LoVo (cell line): ENCODE measurements around the gene SCN10A.
A peak's percentile ranks its signal among the peaks of the same experiment; 100 is the strongest.

Experiments used
- DNase-seq: peaks from one replicate; pipeline ENCODE4 v3.0.0-alpha.2; 2016; ENCODE audit warnings: low spot score

The SCN10A gene

DNA sequence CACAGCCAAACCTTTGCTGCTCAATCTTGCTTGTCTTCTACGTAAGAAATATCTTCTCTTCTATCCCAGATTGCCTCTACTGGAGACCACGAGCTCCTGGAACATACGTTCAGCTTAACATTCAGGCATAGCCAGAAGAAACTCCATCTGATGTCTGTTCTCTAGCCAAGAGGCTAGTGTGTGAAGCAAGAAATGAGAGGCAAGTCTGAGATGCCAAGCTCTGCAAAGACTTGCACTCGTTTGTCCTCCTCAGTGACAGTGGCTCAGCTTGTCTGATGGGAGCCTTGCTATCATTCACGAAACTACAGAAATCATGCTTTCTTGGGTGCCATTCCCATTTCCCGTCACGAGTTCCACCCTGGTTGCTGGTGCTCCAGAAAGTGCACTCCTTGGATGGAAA lies at the start of gene SCN10A:
Gene SCN10A, minus strand, starts transcription at position 192 of the 400 bp plus-strand sequence. CDS start 22,207 bp downstream, outside the sequence.
- DNase-seq: no peak

DNA sequence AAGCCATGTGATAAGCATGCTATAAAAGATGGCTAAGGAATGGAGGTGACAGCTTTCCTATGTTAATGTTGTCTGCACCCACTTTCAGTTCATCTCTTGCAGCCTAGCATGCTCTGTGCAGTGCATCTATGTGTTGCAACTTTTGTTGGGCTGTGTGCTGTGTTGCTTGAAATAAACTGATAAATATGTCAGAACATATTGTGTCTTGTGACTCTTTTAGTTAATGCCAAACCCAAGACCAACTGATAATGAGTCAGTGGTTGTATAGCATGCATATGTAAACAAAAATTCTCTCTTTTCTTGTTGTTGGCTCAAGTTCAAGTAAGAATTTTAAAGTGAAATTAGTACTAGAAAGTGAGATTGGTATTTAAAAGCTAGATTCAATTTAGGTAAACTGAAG lies 37.0 kb upstream of the SCN10A start:
- no peak for DNase-seq

GRCh38 chr3:38843898-38844297 lies 27.9 kb upstream of the SCN10A start:
- DNase-seq: no peak

DNA sequence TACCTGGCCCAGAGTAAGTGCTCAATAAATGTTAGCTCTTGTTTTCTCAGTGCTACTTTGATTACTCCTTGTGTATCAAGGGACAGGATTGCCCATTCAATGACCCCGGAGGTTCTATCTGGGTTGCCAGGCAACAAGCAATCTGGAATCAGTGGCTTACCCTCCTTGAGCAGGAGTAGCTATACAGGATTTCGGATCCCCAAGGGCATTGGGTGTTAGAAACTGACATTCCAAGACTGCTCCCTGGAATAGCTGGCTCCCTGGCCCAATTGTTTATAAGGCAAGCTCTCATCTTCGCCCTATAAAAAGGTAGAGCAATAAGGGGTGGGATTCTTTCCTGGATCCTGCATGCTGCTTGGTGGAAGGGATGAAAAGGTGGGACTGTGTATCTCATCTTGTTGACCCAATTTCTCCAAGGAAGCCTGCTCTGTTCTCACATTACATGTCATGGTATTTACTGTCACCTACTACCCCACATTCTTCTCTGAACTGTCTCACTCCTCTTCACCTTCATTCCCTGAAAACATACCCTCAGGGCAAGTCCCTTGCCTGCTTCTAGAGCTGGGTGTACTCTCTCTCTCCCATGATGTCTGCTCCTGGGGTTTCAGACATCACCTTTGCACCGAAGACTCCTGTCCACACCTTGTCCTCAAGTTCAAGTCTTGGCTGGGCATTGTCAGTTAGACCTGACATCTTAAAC lies 26.4 kb upstream of the SCN10A start:
- DNase-seq: no peak

DNA sequence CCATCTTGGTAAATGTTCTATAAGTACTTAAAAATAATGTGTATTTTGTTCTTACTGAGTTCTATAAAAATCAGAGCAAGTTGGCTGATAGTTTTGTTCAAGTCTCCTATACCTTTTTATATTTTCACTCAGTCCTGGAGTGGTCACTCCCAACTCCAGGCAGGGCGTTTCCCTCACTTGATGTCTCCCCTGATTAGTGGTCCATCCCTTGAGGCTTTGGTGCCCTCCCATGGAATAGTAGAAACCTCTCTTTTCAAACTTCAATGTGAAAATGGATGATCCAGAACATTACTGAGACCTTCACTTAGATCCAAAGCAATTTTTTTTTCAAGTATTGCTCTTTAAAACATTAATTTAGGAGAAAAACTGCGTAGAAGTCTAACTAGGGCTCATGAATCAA lies 25.0 kb upstream of the SCN10A start:
- no peak for DNase-seq

- DNase-seq: no peak
Observed at GRCh38 chr3:38837358-38837757, 21.3 kb upstream of the SCN10A start.

DNA sequence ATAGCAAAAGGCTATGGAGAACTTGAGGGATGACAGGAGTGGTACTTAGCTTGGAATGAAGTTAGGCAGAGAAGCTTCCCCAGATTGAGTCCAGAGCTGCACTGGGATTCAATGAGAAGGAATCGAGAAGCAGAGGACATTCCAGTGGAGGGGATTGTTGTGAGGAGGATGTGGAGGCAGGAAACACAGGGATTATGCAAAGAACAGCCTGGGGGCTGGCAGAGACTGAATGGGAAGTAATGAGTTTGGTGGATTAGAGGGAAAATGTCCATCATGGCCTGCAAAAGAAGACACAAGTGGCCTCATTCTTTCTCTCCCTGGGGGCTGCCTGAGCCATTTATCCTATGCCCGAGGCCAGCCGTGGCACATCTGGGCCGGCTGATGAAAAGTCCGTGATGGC lies 20.5 kb upstream of the SCN10A start:
- DNase-seq: no peak

GRCh38 chr3:38835939-38836338 lies 19.9 kb upstream of the SCN10A start:
- no peak for DNase-seq

GRCh38 chr3:38834717-38835116 lies 18.7 kb upstream of the SCN10A start:
- DNase-seq: no peak

GRCh38 chr3:38834110-38834509 lies 18.1 kb upstream of the SCN10A start:
- peak; percentile 31 for DNase-seq

- peak; percentile 43 for DNase-seq
Observed at GRCh38 chr3:38829404-38829803, 13.4 kb upstream of the SCN10A start.

DNA sequence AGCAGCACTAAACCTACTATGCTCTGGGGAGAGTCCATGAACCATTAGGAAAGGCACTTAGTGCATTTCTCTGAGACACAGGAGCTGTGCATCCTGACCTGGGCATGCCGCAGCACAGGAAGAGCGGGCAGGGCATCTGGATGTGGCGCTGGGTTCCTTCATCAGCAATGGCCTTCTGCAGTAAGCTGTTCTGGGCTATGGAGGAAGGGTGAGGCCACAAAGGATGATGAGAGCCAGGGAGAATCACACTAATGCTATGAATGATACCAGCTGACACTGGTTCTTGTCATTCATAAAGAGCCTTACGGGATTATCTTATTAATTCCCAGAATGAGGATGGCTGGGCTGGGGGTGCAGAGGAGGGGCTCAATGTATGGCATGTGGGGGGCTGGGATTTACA lies 12.7 kb upstream of the SCN10A start:
- DNase-seq: no peak

GRCh38 chr3:38827791-38828190 lies 11.8 kb upstream of the SCN10A start:
- no peak for DNase-seq

- DNase-seq: no peak
Observed at GRCh38 chr3:38826001-38826400, 10.0 kb upstream of the SCN10A start.

GRCh38 chr3:38824349-38824748 lies 8.3 kb upstream of the SCN10A start:
- DNase-seq: no peak

DNA sequence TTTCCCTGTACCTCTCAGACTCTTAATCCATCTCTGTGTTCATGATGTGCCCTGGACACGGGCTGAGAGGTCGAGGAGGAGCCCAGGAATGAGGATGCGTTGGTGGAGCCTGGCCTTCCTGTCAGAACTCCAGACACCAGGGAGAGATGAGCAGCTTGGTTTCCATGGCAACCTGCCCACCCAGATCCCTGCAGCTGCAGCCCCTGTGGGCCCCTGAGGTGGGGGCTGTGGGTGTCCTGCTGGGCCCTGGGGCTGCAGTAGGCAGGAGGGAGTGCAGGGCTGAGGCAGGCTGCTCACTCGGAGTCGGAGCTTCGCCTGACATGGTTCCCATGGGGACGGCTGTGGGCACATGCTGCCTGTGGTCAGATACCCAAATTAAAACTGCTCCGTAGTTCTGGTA lies 7.7 kb upstream of the SCN10A start:
- no peak for DNase-seq

DNA sequence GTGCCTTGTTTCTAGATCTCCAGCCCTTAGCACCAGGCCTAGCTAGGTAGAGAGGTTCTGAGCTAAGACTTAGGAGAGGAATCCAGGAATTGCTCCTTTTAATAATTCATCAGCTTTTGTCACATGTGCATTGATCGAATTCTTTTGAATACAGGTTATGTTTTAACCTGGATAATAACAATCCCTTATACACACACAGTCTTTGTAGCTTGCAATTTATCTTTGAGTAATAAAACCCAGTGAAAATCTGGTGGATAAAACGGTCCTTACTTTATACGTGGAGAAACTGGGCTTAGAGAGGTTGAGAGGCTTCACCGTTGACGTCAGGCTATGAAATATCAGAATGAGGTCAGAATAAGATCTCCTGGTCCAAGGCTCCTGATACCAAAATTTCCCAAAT lies 7.2 kb upstream of the SCN10A start:
- DNase-seq: no peak

GRCh38 chr3:38811822-38812221 lies 4.2 kb downstream of the SCN10A start:
- no peak for DNase-seq

- peak; percentile 82 for DNase-seq
Observed at GRCh38 chr3:38805765-38806386, 10.1 kb downstream of the SCN10A start.

DNA sequence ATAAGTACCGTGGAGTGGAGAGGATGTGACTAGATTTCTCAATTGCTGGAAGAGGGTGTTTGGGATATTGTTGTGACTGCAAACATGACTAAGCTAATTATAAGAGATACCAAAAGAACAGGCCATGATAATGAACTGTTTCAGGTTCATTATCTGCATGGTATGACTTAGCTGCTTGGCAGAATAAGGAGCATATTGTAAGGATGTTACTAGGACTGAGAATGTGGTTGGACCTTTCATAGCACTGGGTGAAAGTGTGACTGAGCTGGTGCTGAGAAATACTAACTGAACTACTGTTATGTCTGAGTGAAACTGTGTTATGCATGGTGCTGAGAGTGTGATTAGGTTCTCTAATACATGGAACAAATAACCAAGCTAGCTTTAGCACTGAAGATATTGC lies 11.0 kb downstream of the SCN10A start:
- DNase-seq: no peak

- DNase-seq: no peak
Observed at GRCh38 chr3:38800511-38800910, 15.5 kb downstream of the SCN10A start.

GRCh38 chr3:38793721-38794120 lies 22.3 kb downstream of the SCN10A start:
- DNase-seq: no peak

- no peak for DNase-seq
Observed at GRCh38 chr3:38792983-38793382, 23.0 kb downstream of the SCN10A start.

DNA sequence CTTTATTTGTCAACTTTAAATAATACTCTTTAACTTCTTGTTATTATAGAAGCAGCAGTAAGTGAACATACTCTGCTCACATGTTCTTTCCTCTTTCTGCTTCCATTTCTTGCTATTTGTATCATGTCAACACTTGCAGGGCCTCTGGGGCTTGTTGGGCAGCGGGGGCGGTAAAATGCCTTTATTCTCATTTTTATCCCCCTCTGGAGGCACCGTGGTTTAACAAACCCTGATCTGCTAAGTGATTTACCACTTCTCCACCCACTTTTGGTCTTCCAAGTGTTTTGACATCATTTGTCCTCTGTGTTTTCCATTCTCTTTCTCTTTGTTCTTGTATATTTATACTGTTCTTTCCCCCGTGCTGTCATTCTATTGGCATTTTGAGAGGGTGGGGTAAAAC lies 33.9 kb downstream of the SCN10A start:
- DNase-seq: no peak
